Gastroesophageal sphincter (tissue), 4 donors: Measurements from ENCODE around the gene ICAM5. TPM values are rescaled to one million over a fixed set of nuclear protein-coding genes. Genes with fewer than 3 reads are reported as not detected.

Experiments
- ATAC-seq: fragments of 150-250 bp; one replicate; pipeline ENCODE4 v1.9.1; 2016; ENCODE audit warnings: mild to moderate bottlenecking, moderate library complexity
- H3K27ac ChIP-seq, 4 donors: fragments of 200-600 bp; sonication (generic) in 3 of 4; 1 replicate in 3 of 4; 2 replicates in 1 of 4; pipeline ENCODE4 v1.5.1; 2016 to 2019
- H3K27me3 ChIP-seq: fragments of 200-600 bp; sonication (generic); one replicate; pipeline ENCODE4 v1.5.1; 2019
- H3K36me3 ChIP-seq, 2 donors: fragments of 200-600 bp; sonication (generic); one replicate each; pipeline ENCODE4 v1.5.1; 2019; ENCODE audit warnings: control low read depth in 1 of 2
- H3K4me1 ChIP-seq, 3 donors: fragments of 200-600 bp; sonication (generic); 1 replicate in 2 of 3; 2 replicates in 1 of 3; pipeline ENCODE4 v1.5.1; 2016 to 2019; ENCODE audit warnings: control low read depth in 2 of 3
- H3K4me3 ChIP-seq, 2 donors: fragments of 200-600 bp; sonication (generic); one replicate each; pipeline ENCODE4 v1.5.1; 2019; ENCODE audit warnings: mild to moderate bottlenecking in 1 of 2, moderate library complexity in 1 of 2
- H3K9me3 ChIP-seq, 3 donors: fragments of 200-600 bp; sonication (generic); one replicate each; pipeline ENCODE4 v1.5.1; 2017 to 2019; ENCODE audit warnings: control low read depth in 2 of 3
- EP300 ChIP-seq: sonication (generic); formaldehyde crosslinking; IDR thresholded peaks from one replicate; pipeline ENCODE4 v1.6.1; 2017; ENCODE audit warnings: antibody characterized with exemption, mild to moderate bottlenecking
- POLR2A ChIP-seq, 2 donors: fragments of 450-650 bp; IDR thresholded peaks; one replicate each; pipeline ENCODE4 v1.6.1; 2017; ENCODE audit warnings: antibody characterized with exemption in 2 of 2, mild to moderate bottlenecking in 2 of 2, moderate library complexity in 1 of 2
- POLR2AphosphoS5 ChIP-seq: sonication (generic); formaldehyde crosslinking; IDR thresholded peaks from one replicate; pipeline ENCODE4 v1.6.1; 2017; ENCODE audit warnings: antibody characterized with exemption
- WGBS, 2 donors: methylation state at CpG; one replicate each; pipeline ENCODE4 v1.1.5; 2018; ENCODE audit warnings: low coverage in 1 of 2; 5-methylcytosine and 5-hydroxymethylcytosine counted together
- total RNA-seq, 4 donors: library from RNA; depleted of rRNA; stranded (reverse); fragments of >200 nt; gene quantifications; one replicate each; pipeline ENCODE4 v1.1.0, GENCODE V29; 2016
- TF ChIP-seq, protein P1 (sequence below), 4 experiments: fragments of 200-600 bp in 2 of 4; fragments of 450-650 bp in 2 of 4; sonication (generic) in 1 of 4; IDR thresholded peaks; one replicate each; pipeline ENCODE4 v1.5.1; 2017 to 2019; ENCODE audit warnings: antibody characterized with exemption in 4 of 4, mild to moderate bottlenecking in 2 of 4, moderate library complexity in 2 of 4

ICAM5 gene
- total RNA-seq, 4 donors from 2014 or later: 0.12 to 0.54 (median 0.47) TPM; not detected in 1

DNA sequence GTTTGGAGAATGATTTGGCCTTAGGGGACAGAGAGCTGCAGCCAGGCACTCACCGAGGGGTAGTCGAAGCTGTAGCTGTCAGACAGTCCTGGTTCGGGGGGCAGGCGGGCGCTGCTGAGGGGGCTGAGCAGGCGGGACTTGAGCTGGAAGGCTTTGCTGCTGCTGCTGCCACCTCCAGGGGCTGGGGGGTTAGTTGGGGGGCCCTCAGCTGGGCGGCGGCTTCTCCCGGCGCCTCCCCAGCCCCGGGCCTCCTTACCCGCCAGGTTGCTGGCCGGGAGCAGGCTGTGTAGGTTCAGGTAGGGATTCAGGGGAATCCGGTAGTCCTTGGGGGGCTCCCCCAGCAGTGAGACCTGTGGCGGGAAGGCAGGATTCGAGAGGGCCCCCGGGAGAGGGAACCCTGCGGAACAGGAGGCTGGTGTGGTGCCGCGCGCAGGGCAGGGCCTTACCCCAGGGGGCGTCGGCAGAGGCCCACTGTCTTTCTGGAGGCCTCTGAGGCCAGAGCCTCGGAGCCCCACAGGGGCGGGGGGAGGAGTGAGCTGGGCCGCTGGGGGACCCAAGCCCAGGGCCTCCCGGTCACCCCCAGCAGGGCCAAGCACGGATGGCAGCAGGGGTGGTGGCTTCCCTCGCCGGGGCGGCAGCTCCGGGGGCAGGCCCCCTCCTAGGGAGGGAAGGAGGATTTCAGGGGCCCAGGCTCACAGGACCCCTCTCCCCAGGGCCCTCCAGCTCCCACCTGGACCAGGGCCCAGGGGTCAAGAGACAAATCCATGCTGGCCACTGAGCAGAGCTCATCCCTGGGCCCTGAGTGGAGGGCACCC, 31.1 kb downstream of the ICAM5 start:
- WGBS, 2 donors: 90% methylated on average over 2 of the region's 32 CpGs; no CpG with 5 or more reads in 1 of the 2 donors
- Histone ChIP-seq H3K4me3 (no peak overlapping the region), H3K27me3 (no peaks in the 10 kb centered on the region), H3K27ac (no peak overlapping the region), H3K9me3 (no peaks in the 10 kb centered on the region), H3K4me1 (peaks cover 0 to 5% (median 3%) of the 10 kb centered on the region in 3 donors), H3K36me3 (peaks cover 0 to 95% of the 10 kb centered on the region in 2 donors)
- TF ChIP-seq POLR2AphosphoS5 (no peak), POLR2A (IDR thresholded peaks at IDR 0.05) (no peak), EP300 (no peak)
- TF ChIP-seq, protein P1, sequence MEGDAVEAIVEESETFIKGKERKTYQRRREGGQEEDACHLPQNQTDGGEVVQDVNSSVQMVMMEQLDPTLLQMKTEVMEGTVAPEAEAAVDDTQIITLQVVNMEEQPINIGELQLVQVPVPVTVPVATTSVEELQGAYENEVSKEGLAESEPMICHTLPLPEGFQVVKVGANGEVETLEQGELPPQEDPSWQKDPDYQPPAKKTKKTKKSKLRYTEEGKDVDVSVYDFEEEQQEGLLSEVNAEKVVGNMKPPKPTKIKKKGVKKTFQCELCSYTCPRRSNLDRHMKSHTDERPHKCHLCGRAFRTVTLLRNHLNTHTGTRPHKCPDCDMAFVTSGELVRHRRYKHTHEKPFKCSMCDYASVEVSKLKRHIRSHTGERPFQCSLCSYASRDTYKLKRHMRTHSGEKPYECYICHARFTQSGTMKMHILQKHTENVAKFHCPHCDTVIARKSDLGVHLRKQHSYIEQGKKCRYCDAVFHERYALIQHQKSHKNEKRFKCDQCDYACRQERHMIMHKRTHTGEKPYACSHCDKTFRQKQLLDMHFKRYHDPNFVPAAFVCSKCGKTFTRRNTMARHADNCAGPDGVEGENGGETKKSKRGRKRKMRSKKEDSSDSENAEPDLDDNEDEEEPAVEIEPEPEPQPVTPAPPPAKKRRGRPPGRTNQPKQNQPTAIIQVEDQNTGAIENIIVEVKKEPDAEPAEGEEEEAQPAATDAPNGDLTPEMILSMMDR (IDR thresholded peaks at IDR 0.05): no peak
- ATAC-seq: no peak

DNA sequence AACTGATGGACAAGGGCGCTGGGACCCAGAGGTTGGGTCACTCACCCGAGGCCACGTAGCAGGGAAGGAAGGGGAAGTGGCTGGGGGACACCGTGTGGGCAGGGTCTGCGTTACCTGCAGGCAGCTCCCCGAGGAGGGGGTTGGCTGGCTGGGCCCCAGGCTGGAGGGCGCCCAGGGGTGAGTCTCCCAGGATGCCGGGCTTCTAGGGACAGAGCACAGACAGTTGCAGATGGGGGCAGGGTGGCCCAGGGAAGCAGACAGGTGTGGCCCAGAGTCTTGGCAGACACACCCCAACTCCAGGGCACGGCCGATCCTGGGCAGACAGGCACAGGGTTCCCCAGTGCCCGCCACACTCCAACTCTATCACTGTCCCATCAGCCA, 31.7 kb downstream of the ICAM5 start:
- Histone ChIP-seq H3K27ac (no peak overlapping the region), H3K4me1 (no peaks in the 10 kb centered on the region), H3K4me3 (no peak overlapping the region), H3K36me3 (peaks cover 0 to 100% of the 10 kb centered on the region in 2 donors), H3K9me3 (no peaks in the 10 kb centered on the region), H3K27me3 (no peaks in the 10 kb centered on the region)
- 93% methylated on average over 3 of the region's 11 CpGs; no CpG with 5 or more reads in 1 of the 2 donors for WGBS, 2 donors
- TF ChIP-seq POLR2AphosphoS5: no peak
- no peak for TF ChIP-seq EP300
- TF ChIP-seq, protein P1 (IDR thresholded peaks at IDR 0.05): no peak
- no peak for TF ChIP-seq POLR2A (IDR thresholded peaks at IDR 0.05)
- no peak for ATAC-seq

DNA sequence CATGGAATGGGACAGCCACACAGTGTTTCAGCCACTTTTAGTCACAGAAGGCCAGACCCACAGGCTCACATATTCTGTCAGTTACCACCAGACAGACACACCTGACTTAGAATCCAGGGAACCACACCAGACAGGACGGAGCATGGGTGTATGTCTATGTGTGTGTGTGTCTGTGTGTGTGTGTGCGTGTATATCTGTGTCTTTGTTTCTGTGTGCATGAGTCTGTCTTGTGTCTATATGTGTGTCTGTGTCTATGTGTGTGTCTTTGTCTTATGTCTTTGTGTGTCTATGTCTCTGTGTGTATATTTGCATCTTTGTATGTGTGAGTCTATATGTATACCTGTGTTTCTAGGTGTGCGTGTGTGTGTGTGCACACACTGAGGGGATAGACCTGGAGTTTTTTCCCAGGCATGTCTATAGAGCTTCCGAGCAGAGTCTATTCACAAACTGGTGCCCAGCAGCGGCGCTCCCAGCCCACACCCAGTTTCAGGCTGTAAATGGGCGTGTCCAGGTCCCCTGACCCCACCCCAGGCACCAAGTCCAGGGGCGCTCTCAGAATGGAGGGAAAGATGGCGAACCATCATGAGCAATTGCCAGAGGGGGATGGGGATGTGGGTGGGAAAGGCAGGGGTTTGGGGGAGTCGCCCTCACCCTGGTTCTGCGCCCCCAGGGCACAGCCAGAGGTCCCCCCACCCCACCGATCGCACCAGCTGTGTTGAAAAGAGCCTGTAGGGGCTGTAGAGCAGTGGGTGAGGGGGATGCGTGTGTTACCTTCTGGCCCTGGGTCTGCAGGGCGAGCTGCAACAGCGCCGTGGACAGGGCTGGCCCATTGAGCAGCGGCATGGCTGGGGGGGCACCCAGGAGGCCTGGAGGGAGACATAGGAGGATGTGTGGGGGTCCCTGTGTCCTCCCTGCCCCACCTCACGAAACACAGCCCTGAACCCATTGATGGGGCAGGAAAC, 32.4 kb downstream of the ICAM5 start:
- H3K27ac ChIP-seq: no peak overlapping the region
- H3K27me3 ChIP-seq: no peaks in the 10 kb centered on the region
- no peaks in the 10 kb centered on the region for H3K9me3 ChIP-seq
- no peak overlapping the region for H3K4me3 ChIP-seq
- H3K4me1 ChIP-seq: no peaks in the 10 kb centered on the region
- H3K36me3 ChIP-seq: peaks cover 0 to 100% of the 10 kb centered on the region in 2 donors
- TF ChIP-seq POLR2A (IDR thresholded peaks at IDR 0.05): no peak
- TF ChIP-seq, protein P1 (IDR thresholded peaks at IDR 0.05): no peak
- TF ChIP-seq POLR2AphosphoS5: no peak
- TF ChIP-seq EP300: no peak
- ATAC-seq: no peak
- WGBS, 2 donors: 60 to 100% methylated on average over 2 of the region's 19 CpGs

DNA sequence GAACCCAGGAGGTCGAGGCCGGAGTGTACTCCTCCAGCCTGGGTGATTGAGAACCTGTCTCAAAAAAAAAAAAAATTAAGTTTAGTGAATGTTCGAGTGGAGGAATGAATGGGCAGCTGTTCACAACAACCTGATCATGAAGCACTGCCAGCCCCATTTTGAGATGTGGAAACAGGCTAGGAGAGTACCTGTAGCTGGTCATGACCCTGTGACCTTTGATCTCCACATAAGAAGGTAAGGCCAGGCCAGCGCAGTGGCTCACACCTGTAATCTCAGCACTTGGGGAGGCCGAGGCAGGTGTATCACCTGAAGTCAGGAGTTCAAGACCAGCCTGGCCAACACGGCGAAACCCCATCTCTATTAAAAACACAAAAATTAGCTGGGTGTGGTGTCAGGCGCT, 36.0 kb downstream of the ICAM5 start:
- no peak overlapping the region for H3K27ac ChIP-seq
- H3K27me3 ChIP-seq: no peaks in the 10 kb centered on the region
- no peak for ATAC-seq
- no peaks in the 10 kb centered on the region for H3K9me3 ChIP-seq
- H3K4me3 ChIP-seq: no peak overlapping the region
- 88% methylated on average over 6 of the region's 8 CpGs; no CpG with 5 or more reads in 1 of the 2 donors for WGBS, 2 donors
- TF ChIP-seq POLR2A (IDR thresholded peaks at IDR 0.05) (no peak), POLR2AphosphoS5 (no peak), EP300 (no peak)
- TF ChIP-seq, protein P1 (IDR thresholded peaks at IDR 0.05): no peak
- H3K36me3 ChIP-seq: peaks cover 0 to 100% of the 10 kb centered on the region in 2 donors
- H3K4me1 ChIP-seq: no peaks in the 10 kb centered on the region
